Ramos (cell line): Measurements from ENCODE around the gene NRBP1.

Source experiments
- in situ Hi-C: fragments of 300-500 bp; cut with MboI; formaldehyde crosslinking; loops from one replicate; pipeline ENCODE4 v1.14.3; 2022; ENCODE audit warnings: low sequenced_read_pairs; ENCODE audit not compliant: unreplicated experiment

The NRBP1 gene

DNA sequence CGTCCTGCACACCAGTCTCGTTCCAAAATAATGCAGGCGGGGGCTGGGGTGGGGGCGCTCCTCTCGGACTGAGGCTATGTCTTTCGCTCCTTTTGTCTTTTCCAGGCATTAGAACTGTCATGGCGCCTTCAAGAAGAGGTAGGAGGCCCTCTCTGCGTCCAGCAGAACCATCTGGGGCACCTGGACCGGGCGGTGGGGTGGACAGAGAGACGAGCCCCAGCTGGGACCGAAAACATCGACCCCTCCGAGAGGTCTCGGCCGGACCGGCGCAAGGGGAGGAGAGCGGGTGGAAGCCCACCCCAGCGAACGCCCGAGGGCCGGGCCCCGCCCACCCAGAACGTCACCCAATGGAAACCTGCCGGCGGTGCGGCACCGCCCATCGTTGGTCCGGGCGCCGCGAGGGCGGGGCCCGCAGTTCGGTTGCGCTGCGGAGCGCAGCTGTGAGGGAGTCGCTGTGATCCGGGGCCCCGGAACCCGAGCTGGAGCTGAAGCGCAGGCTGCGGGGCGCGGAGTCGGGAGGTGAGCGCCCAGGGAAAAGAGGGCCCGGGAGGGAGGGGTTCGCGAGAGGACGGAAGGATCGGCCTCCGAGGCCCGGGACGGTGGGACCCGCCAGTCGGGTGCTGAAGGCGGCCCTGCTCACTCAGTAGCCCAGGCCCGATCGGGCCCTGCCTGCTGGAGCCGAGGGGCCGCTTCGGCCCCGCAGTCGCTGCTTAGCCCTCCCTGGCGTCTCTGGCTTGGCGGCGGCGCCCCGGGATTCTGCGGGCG lies at the start of gene NRBP1:
TSS of gene NRBP1 (plus strand) at position 419 of the 765 bp plus-strand sequence. CDS start 4,643 bp downstream, outside the sequence.
- in situ Hi-C loops: no loop called here

- in situ Hi-C loops: no loop called here
These were observed 49.6 kb upstream of the NRBP1 start for GRCh38 chr2:27378809-27379290.

DNA sequence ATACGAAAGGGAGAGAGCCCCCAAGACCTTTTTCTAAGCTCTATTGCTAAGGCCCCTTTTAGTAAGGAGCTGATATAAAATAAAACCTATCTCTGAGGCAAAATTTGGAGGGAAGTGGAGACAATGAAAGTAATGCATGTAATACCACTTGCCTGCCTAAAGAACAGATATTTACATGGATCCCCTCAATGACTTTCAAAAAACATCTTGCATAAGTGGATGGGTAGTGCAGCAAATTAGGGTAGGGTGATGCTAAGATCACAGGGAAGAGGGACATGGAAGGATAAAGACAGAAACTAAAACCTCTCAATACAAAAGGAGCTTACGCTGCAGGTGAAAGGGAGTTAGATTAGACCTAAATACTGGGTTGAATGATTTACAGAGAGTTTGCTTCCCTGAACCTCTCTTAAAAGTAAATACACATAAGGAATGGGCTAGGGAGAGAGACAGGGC lies 49.0 kb upstream of the NRBP1 start:
- in situ Hi-C loops: no loop called here

GRCh38 chr2:27379836-27380625 lies 48.4 kb upstream of the NRBP1 start:
- in situ Hi-C loops: no loop called here

DNA sequence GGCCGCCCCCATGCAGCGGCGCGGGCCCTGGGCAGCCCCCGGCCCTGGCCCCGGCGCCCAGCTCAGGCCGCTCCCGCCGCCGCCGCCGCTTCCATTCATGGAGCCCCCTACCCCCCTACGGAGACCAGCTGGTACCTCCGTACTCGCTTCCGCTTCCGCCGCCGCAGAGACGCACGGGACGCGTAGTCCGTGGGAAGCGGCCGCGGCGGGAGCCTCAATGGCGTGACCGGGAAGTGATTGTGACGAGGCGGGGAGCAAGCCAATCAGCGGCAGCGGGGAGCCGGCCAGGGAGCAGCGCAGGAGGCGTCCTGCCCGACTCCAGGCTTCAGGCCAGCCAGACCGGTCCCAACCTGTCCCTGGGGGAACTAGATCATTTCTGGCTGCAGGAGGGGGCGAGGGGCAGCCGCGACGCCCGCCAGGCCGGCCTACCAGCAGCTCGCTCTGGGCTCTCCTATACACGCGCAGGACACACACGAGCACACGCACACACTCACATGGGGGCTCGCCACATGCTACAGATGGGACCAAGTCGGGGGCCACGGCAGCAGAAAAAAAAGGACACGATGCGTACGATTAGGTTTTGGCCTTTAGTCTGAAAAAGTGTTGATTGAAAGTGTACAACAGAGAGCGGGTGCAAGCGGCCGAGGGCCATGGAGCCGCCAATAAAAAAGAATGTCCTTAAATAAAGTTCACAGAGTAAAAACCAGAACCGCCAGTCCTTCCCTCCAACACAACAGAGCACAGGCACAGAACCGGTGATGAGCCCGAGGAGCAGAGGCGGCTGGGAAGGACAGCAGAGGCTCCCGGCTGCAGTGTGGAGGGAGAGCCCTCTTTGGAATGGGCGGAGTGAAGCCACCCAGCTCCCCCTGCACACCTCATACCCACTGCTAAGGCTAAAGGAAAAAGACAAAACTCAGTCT lies 47.5 kb upstream of the NRBP1 start, which contains the start of gene ZNF513:
TSS of gene ZNF513 (minus strand) at position 109 of the 920 bp plus-strand sequence. CDS start 208 bp downstream, outside the sequence.
- in situ Hi-C loops: no loop called here

- in situ Hi-C loops: no loop called here
These were observed 46.8 kb upstream of the NRBP1 start for GRCh38 chr2:27381577-27382181.

- in situ Hi-C loops: no loop called here
These were observed 37.4 kb upstream of the NRBP1 start for GRCh38 chr2:27390822-27391679.

DNA sequence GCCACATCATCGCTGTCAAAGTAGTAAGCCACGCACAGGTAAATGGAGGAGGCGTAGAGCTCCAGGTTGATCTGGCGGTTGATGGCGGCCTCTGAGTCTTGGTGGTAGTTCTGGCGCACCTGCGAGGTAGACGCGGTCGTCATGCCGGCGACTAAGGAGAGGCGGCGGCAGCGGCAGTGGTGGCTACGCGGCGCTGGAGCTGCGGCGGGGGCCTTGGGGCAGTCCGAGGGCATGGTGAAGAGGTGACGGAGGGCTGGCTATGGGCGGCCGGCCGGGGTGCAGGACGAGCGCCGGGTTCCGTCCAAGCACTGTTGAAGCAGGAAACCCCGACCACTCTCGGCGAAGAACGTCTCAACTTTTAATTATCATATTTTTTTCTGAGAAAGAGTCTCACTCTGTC lies 35.2 kb upstream of the NRBP1 start:
- in situ Hi-C loops: no loop called here

- in situ Hi-C loops: no loop called here
These were observed 29.5 kb upstream of the NRBP1 start for GRCh38 chr2:27398962-27399361.

DNA sequence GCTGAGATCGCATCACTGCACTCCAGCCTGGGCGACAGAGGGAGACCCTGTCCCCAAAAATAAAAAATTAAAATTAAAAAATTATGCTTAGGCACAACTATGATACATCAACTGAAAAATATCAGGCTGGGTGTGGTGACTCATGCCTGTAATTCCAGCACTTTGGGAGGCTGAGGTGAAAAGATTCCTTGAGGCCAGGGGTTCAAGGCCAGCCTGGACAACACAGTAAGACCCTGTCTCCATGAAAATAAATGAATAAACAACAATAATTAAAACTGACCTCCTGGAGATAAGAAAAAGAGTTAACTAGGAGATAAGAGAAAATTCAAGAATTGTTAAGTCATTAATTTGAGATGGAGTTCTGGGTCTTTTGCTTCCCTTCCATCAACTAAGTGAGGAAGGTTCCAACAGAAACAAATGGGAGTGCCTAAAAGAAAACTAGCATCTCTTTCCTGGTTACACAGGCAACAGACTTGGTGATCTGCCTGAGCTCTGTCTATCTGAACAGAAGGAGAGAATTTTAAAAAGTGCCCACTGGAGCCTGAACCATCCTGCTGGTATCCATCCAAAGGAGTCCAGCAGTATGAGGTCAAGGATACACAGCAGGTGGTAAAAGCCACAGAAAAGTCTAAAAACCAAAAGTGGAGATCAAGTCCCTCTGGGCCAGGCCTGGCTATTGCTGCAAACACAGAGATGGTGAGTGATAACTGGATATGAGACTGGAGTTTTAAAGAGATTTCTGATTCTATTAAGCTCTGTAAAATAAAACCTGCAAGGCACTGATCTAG lies 27.9 kb upstream of the NRBP1 start:
- in situ Hi-C loops: no loop called here

GRCh38 chr2:27407798-27408491 lies 20.5 kb upstream of the NRBP1 start:
- in situ Hi-C loops: no loop called here

GRCh38 chr2:27408601-27409320 lies 19.7 kb upstream of the NRBP1 start:
- in situ Hi-C loops: no loop called here

DNA sequence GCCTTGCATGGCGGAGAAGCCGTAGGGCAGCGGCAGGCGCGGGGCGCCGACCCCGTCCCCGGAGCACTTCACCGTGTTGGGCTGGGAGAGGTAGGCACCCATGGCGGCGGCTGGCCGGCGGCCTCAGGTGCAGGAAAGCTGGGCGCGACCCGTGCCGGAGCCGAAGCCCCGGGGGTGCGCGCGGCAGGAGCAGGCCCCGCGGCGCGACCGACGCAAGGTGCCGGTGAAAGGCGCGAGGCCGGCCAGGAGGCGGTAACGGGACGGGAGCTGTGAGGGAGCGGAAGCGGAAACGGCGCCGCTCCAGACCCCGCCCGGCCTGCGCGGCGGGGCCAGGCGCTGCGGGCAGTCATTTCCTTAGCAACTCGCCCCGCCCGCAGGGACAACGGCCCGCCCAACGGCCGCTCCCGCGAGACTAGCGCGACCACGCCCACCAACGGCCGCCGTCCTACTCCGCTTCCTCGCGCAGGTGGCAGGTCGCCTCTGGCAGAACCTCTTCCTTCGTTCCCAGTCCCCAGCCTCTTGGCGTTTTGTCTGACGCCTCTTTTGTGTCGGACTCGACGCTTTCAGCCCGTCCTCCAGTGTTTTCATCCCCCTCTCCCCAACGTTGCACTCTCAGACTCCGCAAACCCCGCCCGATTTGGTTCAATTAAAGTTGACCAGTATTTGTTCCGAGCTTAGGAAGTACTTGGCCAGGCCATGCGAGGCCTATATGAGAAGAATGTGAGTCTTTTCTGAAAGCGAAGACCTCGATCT lies 18.9 kb upstream of the NRBP1 start, which contains the start of gene PPM1G:
TSS of gene PPM1G (minus strand) at position 271 of the 753 bp plus-strand sequence. CDS start at position 102, 169 bp downstream.
- in situ Hi-C loops: no loop called here

DNA sequence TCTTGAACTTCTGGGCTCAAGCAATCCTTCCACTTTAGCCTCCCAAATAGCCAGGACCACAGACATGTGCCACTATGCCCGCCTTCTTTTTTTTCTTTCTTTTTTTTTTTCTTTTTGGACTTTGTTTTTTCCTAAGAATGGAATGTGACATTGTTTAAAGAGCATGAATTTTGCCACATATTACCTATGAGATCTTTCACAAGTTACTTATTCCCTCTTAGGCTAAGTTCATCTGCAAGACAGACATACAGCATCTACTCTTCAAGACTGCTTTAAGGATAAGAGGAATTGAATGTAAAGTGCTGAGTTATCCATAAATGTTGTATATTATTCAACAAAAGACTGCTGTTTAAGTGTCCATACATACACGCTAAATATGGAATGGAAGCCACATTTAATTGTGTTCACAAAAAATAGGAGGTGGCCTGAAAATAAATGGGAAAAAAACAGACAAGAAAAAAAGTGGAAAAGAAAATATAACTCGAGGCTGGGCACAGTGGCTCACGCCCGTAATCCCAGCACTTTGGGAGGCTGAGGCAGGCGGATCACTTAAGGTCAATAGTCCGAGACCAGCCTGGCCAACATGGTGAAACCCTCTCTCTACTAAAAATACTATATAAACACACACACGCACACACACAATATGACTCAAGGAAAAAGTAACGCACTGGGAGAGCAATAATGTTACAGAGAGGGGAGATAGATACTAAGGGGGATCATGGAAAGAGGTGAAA lies 15.8 kb upstream of the NRBP1 start:
- in situ Hi-C loops: no loop called here

GRCh38 chr2:27416151-27416550 lies 12.3 kb upstream of the NRBP1 start:
- in situ Hi-C loops: no loop called here
